IMR-90 (cell line): Measurements from ENCODE around the gene STUM. TPM values are rescaled to one million over a fixed set of nuclear protein-coding genes. Genes with fewer than 3 reads are reported as not detected.

ENCODE experiments used
- ATAC-seq: fragments of 200-7000 bp; cut with Tn5 transposase; 2 replicates; pipeline ENCODE4 v1.9.1; 2020; ENCODE audit warnings: low read depth, mild to moderate bottlenecking, moderate library complexity
- BruUV-seq: library from RNA; stranded (reverse); fragments of 400-500 nt; replicated peaks from 2 replicates; lab custom pipeline; 2021; lab: Mats Ljungman, UMichigan
- CTCF ChIA-PET: fragments of 300-600 bp; formaldehyde crosslinking; extraction: SDS; loops from one replicate; lab custom pipeline; 2021; ENCODE audit warnings: antibody characterized with exemption; lab: Yijun Ruan, JAX
- POLR2A ChIA-PET: fragments of 300-600 bp; sonication (Branson Sonifier 250); formaldehyde crosslinking; loops from one replicate; lab custom pipeline; 2022; ENCODE audit warnings: antibody characterized with exemption; ENCODE audit not compliant: unreplicated experiment; lab: Charles Lee
- DNase-seq: peaks from one replicate; pipeline ENCODE4 v3.0.0; 2013
- H2AFZ ChIP-seq: replicated peaks from 2 replicates; pipeline ENCODE3; 2013; ENCODE audit warnings: low read length, mild to moderate bottlenecking; ENCODE audit not compliant: poor library complexity
- H2AK5ac ChIP-seq: 2 replicates; pipeline ENCODE4 v1.6.1; 2013; ENCODE audit warnings: low read depth, low read length, inconsistent platforms
- H2AK9ac ChIP-seq: replicated peaks from 2 replicates; pipeline ENCODE3; 2013; ENCODE audit warnings: mild to moderate bottlenecking, low read depth, low read length, moderate library complexity; ENCODE audit not compliant: poor library complexity
- H2BK120ac ChIP-seq: 2 replicates; pipeline ENCODE4 v1.6.1; 2013; ENCODE audit warnings: low read depth, low read length, inconsistent platforms
- H2BK15ac ChIP-seq: 3 replicates; pipeline ENCODE4 v1.6.1; 2013; ENCODE audit warnings: low read depth, low read length, inconsistent platforms
- H2BK20ac ChIP-seq: 2 replicates; pipeline ENCODE4 v1.6.1; 2013; ENCODE audit warnings: low read depth, mild to moderate bottlenecking, inconsistent platforms, low read length, moderate library complexity
- H2BK5ac ChIP-seq: 2 replicates; pipeline ENCODE4 v1.6.1; 2013; ENCODE audit warnings: mild to moderate bottlenecking, low read depth, low read length, inconsistent platforms; ENCODE audit not compliant: poor library complexity, severe bottlenecking
- H3K14ac ChIP-seq: replicated peaks from 2 replicates; pipeline ENCODE4 v1.6.1; 2013; ENCODE audit warnings: low read depth, low read length, inconsistent platforms
- H3K18ac ChIP-seq: 2 replicates; pipeline ENCODE4 v1.6.1; 2013; ENCODE audit warnings: low read depth, low read length, control low read depth
- H3K23ac ChIP-seq: 2 replicates; pipeline ENCODE4 v1.6.1; 2013; ENCODE audit warnings: low read depth, low read length, inconsistent platforms
- H3K27ac ChIP-seq: 2 replicates; pipeline ENCODE4 v1.5.1; 2013; ENCODE audit warnings: mild to moderate bottlenecking, control low read depth, low read length; ENCODE audit not compliant: insufficient read depth
- H3K27me3 ChIP-seq: 2 replicates; pipeline ENCODE4 v1.6.1; 2013; ENCODE audit warnings: low read length; ENCODE audit not compliant: control insufficient read depth, insufficient read depth
- H3K36me3 ChIP-seq: 2 replicates; pipeline ENCODE4 v1.6.1; 2013; ENCODE audit warnings: low read length, mixed read lengths; ENCODE audit not compliant: control insufficient read depth, insufficient read depth
- H3K4ac ChIP-seq: 2 replicates; pipeline ENCODE4 v1.6.1; 2013; ENCODE audit warnings: low read depth, low read length, inconsistent platforms
- H3K4me1 ChIP-seq: 2 replicates; pipeline ENCODE4 v1.6.1; 2013; ENCODE audit warnings: low read length, mixed read lengths; ENCODE audit not compliant: control insufficient read depth, insufficient read depth
- H3K4me2 ChIP-seq: 2 replicates; pipeline ENCODE4 v1.6.1; 2013; ENCODE audit warnings: low read depth, mild to moderate bottlenecking, control low read depth, low read length, moderate library complexity
- H3K4me3 ChIP-seq: 2 replicates; pipeline ENCODE4 v1.5.1; 2013; ENCODE audit warnings: low read depth, mild to moderate bottlenecking, control low read depth, low read length, moderate library complexity; ENCODE audit not compliant: insufficient read depth
- H3K56ac ChIP-seq: 2 replicates; pipeline ENCODE4 v1.6.1; 2013; ENCODE audit warnings: low read length, inconsistent platforms; ENCODE audit not compliant: insufficient read depth; ENCODE audit errors: extremely low read depth
- H3K79me1 ChIP-seq, 2 experiments: 2 replicates each; pipeline ENCODE4 v1.6.1; 2013; ENCODE audit warnings: low read length in 2 of 2, inconsistent platforms in 1 of 2, low read depth in 1 of 2
- H3K9ac ChIP-seq: 2 replicates; pipeline ENCODE4 v1.6.1; 2013; ENCODE audit warnings: low read depth, low read length, control low read depth
- H3K9me1 ChIP-seq: 2 replicates; pipeline ENCODE4 v1.6.1; 2013; ENCODE audit warnings: low read length, inconsistent platforms; ENCODE audit not compliant: insufficient read depth
- H3K9me3 ChIP-seq: 2 replicates; pipeline ENCODE4 v1.6.1; 2013; ENCODE audit warnings: low read length; ENCODE audit not compliant: control insufficient read depth, insufficient read depth
- H4K20me1 ChIP-seq: 2 replicates; pipeline ENCODE4 v1.6.1; 2013; ENCODE audit warnings: low read length, inconsistent platforms; ENCODE audit not compliant: insufficient read depth
- H4K5ac ChIP-seq: 2 replicates; pipeline ENCODE4 v1.6.1; 2013; ENCODE audit warnings: mild to moderate bottlenecking, low read depth, low read length, control low read depth
- H4K8ac ChIP-seq, 2 experiments: 2 replicates each; pipeline ENCODE4 v1.6.1; 2013; ENCODE audit warnings: low read depth in 2 of 2, low read length in 2 of 2, control low read depth in 1 of 2, inconsistent platforms in 1 of 2
- H4K91ac ChIP-seq: 2 replicates; pipeline ENCODE4 v1.6.1; 2013; ENCODE audit warnings: low read depth, low read length, inconsistent platforms; ENCODE audit not compliant: insufficient read depth
- BHLHE40 ChIP-seq: fragments of 150-350 bp; IDR thresholded peaks from 2 replicates; pipeline ENCODE4 v1.6.1; 2016; ENCODE audit warnings: mild to moderate bottlenecking, low read depth, low read length
- CEBPB ChIP-seq: IDR thresholded peaks from 2 replicates; pipeline ENCODE4 v1.6.1; 2012; ENCODE audit warnings: low read depth, low read length, improper control_type of control experiment
- MAZ ChIP-seq: IDR thresholded peaks from 2 replicates; pipeline ENCODE4 v1.6.1; 2012; ENCODE audit warnings: low read depth, mild to moderate bottlenecking, low read length, improper control_type of control experiment, moderate library complexity, borderline replicate concordance
- NFE2L2 ChIP-seq: fragments of 150-350 bp; IDR thresholded peaks from 2 replicates; pipeline ENCODE4 v1.6.1; 2016; ENCODE audit warnings: low read depth, mild to moderate bottlenecking, low read length
- POLR2A ChIP-seq: IDR thresholded peaks from 2 replicates; pipeline ENCODE4 v1.6.1; 2012; ENCODE audit warnings: mild to moderate bottlenecking, low read depth, low read length
- USF2 ChIP-seq: fragments of 150-350 bp; IDR thresholded peaks from 2 replicates; pipeline ENCODE4 v1.6.1; 2017; ENCODE audit warnings: mild to moderate bottlenecking, antibody characterized with exemption, low read length, low read depth
- WGBS, 2 experiments: methylation state at CpG; one replicate each; pipeline versions ENCODE4 v1.1.5 to v1.1.7; 2013; ENCODE audit warnings: missing lambda C conversion rate in 2 of 2; ENCODE audit not compliant: insufficient read length in 1 of 2; ENCODE audit errors: extremely low coverage in 2 of 2; 5-methylcytosine and 5-hydroxymethylcytosine counted together
- dilution Hi-C: fragments of 300-500 bp; cut with HindIII; formaldehyde crosslinking; loops from one replicate; pipeline ENCODE4 v1.14.3; 2018; ENCODE audit warnings: low sequenced_read_pairs; ENCODE audit not compliant: unreplicated experiment
- in situ Hi-C: fragments of 300-500 bp; cut with MboI; formaldehyde crosslinking; loops from 3 replicates; pipeline ENCODE4 v1.14.3; 2019; ENCODE audit warnings: low sequenced_read_pairs, inconsistent platforms, mixed read lengths
- intact Hi-C: fragments of 100-400 bp; cut with micrococcal nuclease; formaldehyde crosslinking; loops from 2 replicates; pipeline ENCODE4 v1.10.0; 2022
- polyA plus RNA-seq, 3 experiments: library from polyadenylated mRNA; depleted of rRNA; stranded (reverse); fragments of >200 nt; gene quantifications; 2 replicates each; pipeline ENCODE4 v1.2.3, GENCODE V29; 2012; ENCODE audit warnings: low replicate concordance in 1 of 3
- total RNA-seq: library from RNA; depleted of rRNA; stranded (reverse); fragments of >200 nt; gene quantifications from 2 replicates; pipeline ENCODE4 v1.2.3, GENCODE V29; 2012

Gene STUM
- total and polyA plus RNA-seq, 2 of the 4 experiments (the other 2 are of a cell fraction): not detected

- no peaks in the 10 kb centered on the region for H3K79me1 ChIP-seq
- H2AK9ac ChIP-seq: no peak overlapping the region
- H3K14ac ChIP-seq: no peak overlapping the region
- DNase-seq (no peak), ATAC-seq (no peak)
- no peak for TF ChIP-seq NFE2L2
- no peak for TF ChIP-seq POLR2A
- no peak for TF ChIP-seq BHLHE40
- no peak for TF ChIP-seq MAZ
- TF ChIP-seq USF2: no peak
- TF ChIP-seq CEBPB: no peak
- in situ Hi-C loops (no loop called here), dilution Hi-C loops (no loop called here), intact Hi-C loops (no loop called here)
- CTCF ChIA-PET: no interaction called here
- H4K8ac ChIP-seq: no peak overlapping the region
- H3K9ac ChIP-seq: no peak overlapping the region
- H2BK120ac ChIP-seq: no peak overlapping the region
- H3K18ac ChIP-seq: no peak overlapping the region
- H3K9me3 ChIP-seq: no peaks in the 10 kb centered on the region
- H2AK5ac ChIP-seq: no peak overlapping the region
- no peak overlapping the region for H2BK5ac ChIP-seq
- no peaks in the 10 kb centered on the region for H4K20me1 ChIP-seq
- H3K4me2 ChIP-seq: no peak overlapping the region
- no peak overlapping the region for H3K27ac ChIP-seq
- no peak overlapping the region for H4K5ac ChIP-seq
- no peak overlapping the region for H2AFZ ChIP-seq
- H3K23ac ChIP-seq: no peak overlapping the region
- H3K56ac ChIP-seq: no peak overlapping the region
- H2BK20ac ChIP-seq: no peak overlapping the region
- H3K9me1 ChIP-seq: no peaks in the 10 kb centered on the region
- no peak overlapping the region for H3K4me3 ChIP-seq
- no peak overlapping the region for H3K4ac ChIP-seq
- H3K27me3 ChIP-seq: peaks cover 19% of the 10 kb centered on the region
- no peak overlapping the region for H4K91ac ChIP-seq
- no peak overlapping the region for H2BK15ac ChIP-seq
- no peaks in the 10 kb centered on the region for H3K36me3 ChIP-seq
- no peaks in the 10 kb centered on the region for H3K4me1 ChIP-seq
- no TSS peak for BruUV-seq
- WGBS, 2 experiments: 38% methylated on average over 1 of the region's 3 CpGs; no CpG with 5 or more reads in 1 of the 2 experiments
- POLR2A ChIA-PET: no interaction called here
These were observed 14.5 kb upstream of the STUM start for GRCh38 chr1:226534098-226534497.
